Measurements from ENCODE around the gene EVI5.

Gene EVI5

GRCh38 chr1:92484472-92485380 is 300.2 kb downstream of the EVI5 start:
- DNase-seq (ENCODE audit: low read depth): no peak

DNA sequence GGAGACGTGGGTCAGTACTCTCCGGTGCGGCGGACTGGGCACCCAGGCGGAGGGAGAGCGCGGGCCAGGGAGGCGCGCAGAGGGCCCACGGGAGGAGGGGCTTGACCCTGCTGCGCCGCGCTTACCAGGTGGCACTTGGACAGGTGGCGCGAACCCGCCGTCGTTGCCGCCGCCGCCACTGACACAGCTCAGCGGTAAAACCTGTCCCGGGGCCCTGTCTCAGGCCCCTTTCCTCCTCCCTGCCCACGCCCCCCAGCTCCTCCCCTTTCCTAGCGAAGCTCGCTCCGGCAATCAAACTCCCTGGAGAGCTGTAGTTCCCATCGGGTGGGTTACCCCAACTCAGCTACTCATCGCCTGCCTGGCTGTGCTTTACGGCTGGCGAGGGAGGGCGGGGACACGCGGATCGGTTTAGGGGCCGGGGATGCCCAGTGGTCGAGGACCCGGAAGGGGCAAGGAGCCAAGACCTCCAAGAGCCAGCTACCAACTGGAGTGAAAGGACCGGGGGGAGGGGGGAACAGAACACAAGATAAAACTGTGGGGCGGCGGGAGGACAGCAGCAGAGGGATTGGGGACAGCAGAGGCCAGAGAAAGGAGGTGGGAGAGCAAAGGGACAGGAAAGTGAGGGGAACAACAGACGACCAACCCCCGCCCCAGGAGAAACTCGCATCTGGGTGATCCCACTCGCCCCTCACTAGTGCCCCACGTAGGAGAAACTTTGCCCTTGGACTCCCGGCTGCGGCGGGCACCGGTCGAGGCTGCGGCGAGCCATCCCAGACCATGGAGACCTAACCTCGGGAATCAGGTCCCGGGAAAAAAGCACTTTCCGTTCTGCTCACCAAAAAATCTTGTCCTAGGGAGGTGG is 301.1 kb downstream of the EVI5 start:
- DNase-seq (ENCODE audit: low read depth): no peak

GRCh38 chr1:92482665-92483609 is 302.0 kb downstream of the EVI5 start:
- no peak for DNase-seq (ENCODE audit: low read depth)

GRCh38 chr1:92481971-92482664 is 302.8 kb downstream of the EVI5 start:
- no peak for DNase-seq (ENCODE audit: low read depth)

DNA sequence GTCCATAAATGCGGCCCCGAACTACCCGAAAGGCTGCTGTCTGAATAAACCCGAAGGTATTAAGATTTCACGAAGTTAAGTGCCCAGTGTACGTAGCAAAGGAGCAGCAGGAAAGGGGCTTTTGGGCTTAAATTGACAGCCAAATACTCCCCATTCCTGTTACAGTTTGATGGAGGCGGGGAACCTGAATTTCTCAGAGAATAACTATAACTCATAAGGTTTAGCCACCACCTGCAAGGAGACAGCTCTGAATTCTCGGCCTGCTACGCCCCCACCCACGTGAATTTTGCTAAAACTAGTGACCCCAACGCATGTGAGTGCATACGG is 303.3 kb downstream of the EVI5 start:
- no peak for DNase-seq (ENCODE audit: low read depth)

GRCh38 chr1:92480813-92481598 is 303.9 kb downstream of the EVI5 start:
- no peak for DNase-seq (ENCODE audit: low read depth)

DNA sequence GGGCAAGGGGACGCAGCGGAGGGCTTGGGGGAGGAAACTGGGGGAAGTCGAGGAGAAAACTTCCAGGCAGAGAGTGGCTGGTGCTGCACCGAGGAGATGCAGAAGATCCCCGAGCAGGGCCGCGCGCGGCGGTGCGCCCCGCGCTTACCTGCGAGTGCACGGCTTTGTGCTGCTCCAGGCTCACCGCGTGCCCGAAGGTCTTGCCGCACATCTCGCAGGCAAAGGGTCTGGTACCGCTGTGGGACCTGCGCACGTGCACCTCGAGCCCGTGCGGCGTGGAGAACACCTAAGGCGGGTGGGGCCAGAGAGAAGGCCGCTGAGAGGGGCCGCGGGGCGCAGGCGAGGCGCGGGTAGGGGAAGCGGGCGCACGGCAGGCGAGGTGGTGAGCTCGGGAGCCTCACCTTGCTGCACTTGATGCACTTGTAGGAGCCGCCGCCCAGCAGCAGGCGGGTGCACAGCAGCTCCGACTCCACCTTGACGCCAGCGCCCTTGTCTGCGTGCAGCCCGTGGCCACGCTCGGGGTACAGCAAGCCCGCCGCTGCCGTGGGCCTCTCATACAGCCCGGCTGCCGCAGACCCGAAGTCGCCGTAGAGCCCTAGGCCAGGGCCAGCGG is 304.6 kb downstream of the EVI5 start:
- DNase-seq (ENCODE audit: low read depth): no peak

GRCh38 chr1:92479587-92479986 is 305.3 kb downstream of the EVI5 start:
- no peak for DNase-seq (ENCODE audit: low read depth)

- peak; percentile 36 for DNase-seq (ENCODE audit: low read depth)
Measured at GRCh38 chr1:92478393-92478792, 306.5 kb downstream of the EVI5 start.

- no peak for DNase-seq (ENCODE audit: low read depth)
Measured at GRCh38 chr1:92476071-92476631, 308.8 kb downstream of the EVI5 start.

DNA sequence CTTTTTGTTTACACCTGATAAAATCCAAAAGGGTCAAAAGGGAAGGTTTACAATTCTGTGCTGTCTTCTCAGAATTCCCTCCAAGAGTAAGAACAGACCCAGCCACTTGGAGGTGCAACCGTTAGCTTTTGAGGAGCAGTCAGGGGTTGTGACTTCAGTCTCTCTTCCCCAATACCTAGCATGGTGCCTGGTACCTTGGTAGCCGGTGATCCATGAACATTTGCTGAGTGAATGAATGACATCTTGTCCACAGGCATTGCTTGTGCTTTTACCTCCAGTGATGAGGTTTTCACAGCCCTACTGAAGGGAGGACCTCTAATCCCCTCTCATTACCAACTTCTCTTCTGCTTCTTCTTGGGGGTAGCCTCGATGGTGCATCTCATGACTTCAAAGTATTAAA is 309.9 kb downstream of the EVI5 start:
- no peak for DNase-seq (ENCODE audit: low read depth)

GRCh38 chr1:92473781-92474495 is 311.0 kb downstream of the EVI5 start:
- no peak for DNase-seq (ENCODE audit: low read depth)

DNA sequence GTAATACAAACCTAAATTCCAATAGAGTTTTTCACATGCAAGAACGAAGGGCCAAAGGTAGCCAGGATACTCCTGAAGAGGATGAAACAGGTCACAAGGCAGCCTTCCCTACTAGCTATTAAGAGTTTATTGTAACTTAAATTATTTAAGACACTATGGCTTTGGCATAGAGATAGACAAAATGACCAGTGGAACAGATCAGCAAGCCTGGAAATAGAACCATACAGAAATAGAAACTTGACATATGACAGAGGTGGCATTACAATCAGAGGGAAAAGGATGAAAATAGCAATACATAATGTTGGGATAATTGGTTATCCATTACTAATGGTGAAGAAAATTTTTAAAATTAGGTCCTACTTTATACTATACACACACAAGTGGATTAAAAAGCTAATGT is 314.7 kb downstream of the EVI5 start:
- DNase-seq (ENCODE audit: low read depth): no peak

DNA sequence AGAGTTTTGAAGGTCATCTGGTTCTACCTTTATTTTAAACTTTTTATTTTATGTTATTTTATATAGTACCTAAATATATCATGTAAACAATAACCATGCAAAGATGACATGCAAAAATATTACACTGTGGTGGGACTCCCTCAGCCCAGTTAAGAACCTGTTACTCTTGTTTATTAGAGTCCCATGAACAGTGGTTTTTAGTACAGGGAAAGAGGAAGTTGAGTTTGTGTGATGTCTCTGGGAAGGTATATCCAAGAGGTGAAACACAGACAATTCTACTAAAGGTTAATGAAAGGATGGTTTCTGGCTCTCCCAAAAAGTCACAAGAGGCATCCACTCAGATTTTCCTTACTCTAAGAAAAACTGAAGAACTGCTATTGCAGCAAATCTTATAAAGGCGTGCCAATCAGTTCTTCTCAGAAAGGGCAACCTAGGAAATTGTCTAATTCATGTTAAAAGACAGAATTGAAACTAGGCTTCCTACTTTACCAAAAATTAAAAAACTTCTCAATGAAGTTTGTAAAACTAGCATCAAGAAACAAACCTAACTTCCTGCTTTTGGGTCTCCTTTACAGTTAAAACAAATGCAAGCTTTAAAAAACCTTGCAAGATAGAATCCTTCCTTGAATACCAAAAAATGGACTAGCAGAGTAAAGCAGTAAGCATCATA is 318.1 kb downstream of the EVI5 start:
- no peak for DNase-seq (ENCODE audit: low read depth)

GRCh38 chr1:92465256-92465647 is 319.7 kb downstream of the EVI5 start:
- no peak for DNase-seq (ENCODE audit: low read depth)

- DNase-seq (ENCODE audit: low read depth): no peak
Measured at GRCh38 chr1:92464588-92465255, 320.2 kb downstream of the EVI5 start.

- no peak for DNase-seq (ENCODE audit: low read depth)
Measured at GRCh38 chr1:92461364-92462097, 323.4 kb downstream of the EVI5 start.

All from iris pigment epithelial cell (primary cell).